Activated T-cell treated with anti-CD3 and anti-CD28 coated beads, Interleukin-2, amount 50 U/mL, for 48 hours (primary cell): ENCODE results near the gene IGFL3.
"Not testable (repeated sequence)": the region's sequence is repeated elsewhere in the genome, so short reads cannot be mapped to it uniquely, and the experiment has no call there.

ENCODE experiments used
- DNase-seq, 2 experiments: peaks; one replicate each; pipeline ENCODE4 v3.0.0-alpha.2; 2020

The IGFL3 gene

DNA sequence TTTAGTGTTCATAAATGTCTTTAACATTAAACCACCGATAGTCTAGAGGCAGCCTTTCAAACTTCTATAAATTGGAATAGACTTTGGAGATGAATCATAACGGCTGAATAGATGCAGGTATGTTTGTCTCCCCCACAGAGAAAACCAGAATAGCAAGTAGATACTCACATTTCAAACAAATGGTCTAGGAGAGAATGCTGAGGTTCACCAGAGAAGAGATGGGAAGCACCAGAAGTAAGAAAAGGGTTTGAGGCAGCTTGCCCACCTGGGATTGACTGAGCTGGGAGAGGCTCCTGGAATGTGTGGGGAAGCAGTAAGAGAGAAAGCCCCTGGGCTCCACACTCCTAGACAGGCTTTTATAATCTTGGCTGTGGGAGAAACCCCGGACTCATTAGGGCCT, 6.4 kb downstream of the IGFL3 start:
- no peak for DNase-seq

- DNase-seq: no peak
Observed at GRCh38 chr19:46116121-46116520, 8.4 kb downstream of the IGFL3 start.

- DNase-seq: peak; percentile 68 to 74
Observed at GRCh38 chr19:46115396-46116106, 8.9 kb downstream of the IGFL3 start.

DNA sequence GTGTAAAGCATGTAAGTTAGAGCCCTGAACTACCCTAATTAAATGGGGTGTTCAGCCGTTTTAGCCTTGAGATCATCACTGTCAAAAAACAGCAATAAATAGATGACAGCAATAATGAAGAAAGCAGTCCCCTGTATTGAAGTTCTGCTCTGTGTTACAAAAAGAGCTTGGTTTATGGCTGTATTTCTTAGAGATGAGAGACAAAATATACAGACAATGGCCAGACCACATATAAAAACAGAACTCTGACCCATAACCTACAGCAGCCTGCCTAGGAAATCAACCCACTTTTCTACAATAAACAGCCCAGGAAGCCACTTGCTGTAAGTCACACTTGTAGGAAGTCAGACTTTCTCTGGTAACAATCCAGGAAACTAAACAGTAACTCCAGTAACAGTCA, 10.8 kb downstream of the IGFL3 start:
- DNase-seq: no peak

- no peak for DNase-seq
Observed at GRCh38 chr19:46112527-46112926, 12.0 kb downstream of the IGFL3 start.

- no peak for DNase-seq
Observed at GRCh38 chr19:46111376-46111775, 13.1 kb downstream of the IGFL3 start.

DNA sequence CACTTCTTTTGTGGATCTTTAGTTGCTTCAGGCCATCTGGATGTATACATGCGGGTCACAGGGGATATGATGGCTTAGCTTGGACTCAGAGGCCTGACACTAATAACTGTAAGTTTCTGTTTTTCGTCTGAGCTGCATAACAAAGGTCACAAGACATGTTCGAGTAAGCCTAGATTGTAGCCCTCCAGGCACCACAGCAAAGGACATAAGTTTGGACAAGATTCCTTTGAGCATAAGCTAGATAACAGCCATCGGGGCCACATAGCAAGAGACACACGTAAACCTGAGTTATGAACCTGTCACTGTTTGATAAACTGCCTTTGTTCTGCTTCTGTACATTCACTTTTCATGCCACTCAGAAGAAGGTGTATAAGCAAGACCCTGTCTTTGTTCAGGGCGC, 14.6 kb downstream of the IGFL3 start:
- DNase-seq: no peak

- DNase-seq: no peak
Observed at GRCh38 chr19:46107371-46107770, 17.1 kb downstream of the IGFL3 start.

GRCh38 chr19:46102333-46102732, 22.2 kb downstream of the IGFL3 start:
- not testable (repeated sequence) for DNase-seq

DNA sequence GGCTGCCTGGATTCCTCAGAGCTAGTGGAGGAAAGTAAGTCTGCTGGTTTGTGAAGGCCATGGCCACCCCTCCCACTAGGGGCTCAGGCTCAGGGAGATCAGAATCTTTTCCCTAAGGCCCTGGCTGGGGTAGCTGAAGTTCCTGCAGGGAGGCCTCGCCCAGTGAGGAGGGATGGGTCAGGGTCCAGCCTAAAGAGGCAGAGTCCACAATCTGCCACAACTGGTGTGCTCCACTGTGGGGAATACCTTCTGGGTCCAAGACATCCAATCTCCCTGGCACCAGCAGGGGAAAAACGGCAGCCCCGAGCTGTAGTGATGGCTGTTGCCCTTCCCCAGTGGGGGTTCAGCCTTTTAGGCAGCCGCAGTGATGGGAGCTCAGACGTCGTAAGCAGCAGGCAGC, 23.2 kb downstream of the IGFL3 start:
- DNase-seq: no peak

- DNase-seq: no peak
Observed at GRCh38 chr19:46100344-46100743, 24.1 kb downstream of the IGFL3 start.

- no peak for DNase-seq
Observed at GRCh38 chr19:46090444-46090843, 34.0 kb downstream of the IGFL3 start.

DNA sequence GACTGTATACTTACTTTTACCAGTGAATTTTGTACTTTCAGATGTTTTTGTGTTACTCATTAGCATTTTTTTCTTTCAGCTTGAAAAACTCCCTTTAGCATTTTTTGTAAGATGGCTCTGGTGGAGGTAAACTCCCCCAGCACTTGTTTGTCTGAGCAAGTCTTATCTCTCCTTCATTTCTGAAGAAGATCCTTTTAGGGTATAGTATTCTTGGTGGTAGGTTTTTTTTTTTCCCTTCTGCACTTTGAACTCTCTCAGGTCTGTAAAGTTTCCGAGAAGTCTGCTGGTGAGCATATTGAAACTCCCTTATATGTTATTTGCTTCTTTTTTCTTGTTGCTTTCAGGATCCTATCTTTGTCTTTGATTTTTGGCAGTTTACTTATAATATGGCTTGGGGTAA, 35.1 kb downstream of the IGFL3 start:
- no peak for DNase-seq

DNA sequence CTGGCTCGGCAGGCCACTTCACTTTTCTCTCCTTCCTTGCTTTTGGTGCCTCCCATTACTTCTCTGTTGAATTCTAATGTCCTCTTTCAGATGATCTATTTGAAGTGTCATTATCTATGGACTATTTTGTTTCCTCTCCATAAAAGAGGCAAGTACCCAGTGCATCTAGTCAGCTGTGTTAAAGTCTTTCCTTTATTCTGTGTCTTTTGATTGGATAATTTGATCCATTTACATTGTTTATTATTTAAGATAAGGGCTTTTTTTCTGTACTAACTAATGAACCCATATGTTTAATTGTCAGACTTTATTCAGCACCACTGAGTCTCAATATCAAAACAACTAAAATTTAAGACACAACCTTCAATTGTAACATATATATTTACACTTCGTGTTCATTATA, 36.4 kb downstream of the IGFL3 start:
- DNase-seq: no peak

- no peak for DNase-seq
Observed at GRCh38 chr19:46085888-46086287, 38.6 kb downstream of the IGFL3 start.

DNA sequence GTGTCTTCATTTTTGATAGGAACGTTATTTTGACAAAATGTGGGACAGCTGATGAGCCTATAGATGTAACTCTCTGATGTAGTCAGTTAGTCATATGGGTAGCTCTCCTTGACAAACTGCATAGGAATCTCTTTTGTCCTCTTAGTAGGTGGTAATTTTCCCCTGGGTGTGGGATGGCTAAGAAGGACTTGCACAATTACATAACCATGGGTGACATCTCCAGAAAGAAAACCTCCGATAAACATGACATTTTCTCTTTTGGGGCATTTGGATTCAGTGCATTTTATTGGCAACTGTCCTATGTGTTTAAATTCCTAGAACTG, 41.8 kb downstream of the IGFL3 start:
- no peak for DNase-seq

DNA sequence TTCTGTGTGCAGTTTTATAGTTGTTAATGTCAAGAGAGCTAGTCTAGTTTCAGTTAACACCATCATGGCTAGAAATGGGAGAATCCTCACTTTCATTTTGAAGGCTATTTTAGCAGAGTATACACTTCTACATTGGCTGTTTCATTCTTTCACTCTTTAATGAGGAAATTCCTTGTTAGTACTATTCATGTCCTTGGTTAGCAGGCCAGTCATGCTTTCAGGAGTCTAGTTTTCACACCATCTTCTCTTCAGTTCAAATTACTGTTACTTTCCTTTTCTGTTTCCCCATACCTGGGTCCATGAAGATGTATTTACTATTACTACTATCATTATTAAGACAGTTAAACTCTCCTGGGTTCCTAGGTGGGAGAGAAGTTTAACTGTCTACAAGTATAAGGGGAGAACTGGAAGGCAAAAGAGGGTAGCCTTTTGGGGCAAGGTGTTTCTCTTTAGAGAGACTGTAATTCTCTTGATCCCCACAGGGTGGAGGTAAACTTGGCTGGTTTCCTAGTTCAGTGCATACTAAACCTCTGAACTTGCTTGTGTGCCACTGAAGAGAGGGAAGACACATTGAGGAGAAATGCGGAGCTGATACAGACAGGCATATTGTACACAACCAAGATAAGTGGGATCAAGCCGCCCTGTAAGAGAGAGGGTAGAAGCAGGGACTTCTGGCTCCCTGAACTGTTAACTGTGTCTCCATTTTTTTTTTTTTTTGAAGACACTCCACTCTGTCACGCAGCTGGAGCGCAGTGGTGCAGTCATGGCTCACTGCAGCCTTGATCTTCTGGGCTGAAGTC, 42.4 kb downstream of the IGFL3 start:
- DNase-seq: peak in 1 of 2 experiments; percentile 21

GRCh38 chr19:46080561-46080960, 43.9 kb downstream of the IGFL3 start:
- DNase-seq: no peak

- no peak for DNase-seq
Observed at GRCh38 chr19:46079576-46079975, 44.9 kb downstream of the IGFL3 start.

GRCh38 chr19:46078573-46079332, 45.7 kb downstream of the IGFL3 start:
- DNase-seq: peak; percentile 46 to 58

GRCh38 chr19:46077815-46078167, 46.7 kb downstream of the IGFL3 start:
- DNase-seq: no peak

DNA sequence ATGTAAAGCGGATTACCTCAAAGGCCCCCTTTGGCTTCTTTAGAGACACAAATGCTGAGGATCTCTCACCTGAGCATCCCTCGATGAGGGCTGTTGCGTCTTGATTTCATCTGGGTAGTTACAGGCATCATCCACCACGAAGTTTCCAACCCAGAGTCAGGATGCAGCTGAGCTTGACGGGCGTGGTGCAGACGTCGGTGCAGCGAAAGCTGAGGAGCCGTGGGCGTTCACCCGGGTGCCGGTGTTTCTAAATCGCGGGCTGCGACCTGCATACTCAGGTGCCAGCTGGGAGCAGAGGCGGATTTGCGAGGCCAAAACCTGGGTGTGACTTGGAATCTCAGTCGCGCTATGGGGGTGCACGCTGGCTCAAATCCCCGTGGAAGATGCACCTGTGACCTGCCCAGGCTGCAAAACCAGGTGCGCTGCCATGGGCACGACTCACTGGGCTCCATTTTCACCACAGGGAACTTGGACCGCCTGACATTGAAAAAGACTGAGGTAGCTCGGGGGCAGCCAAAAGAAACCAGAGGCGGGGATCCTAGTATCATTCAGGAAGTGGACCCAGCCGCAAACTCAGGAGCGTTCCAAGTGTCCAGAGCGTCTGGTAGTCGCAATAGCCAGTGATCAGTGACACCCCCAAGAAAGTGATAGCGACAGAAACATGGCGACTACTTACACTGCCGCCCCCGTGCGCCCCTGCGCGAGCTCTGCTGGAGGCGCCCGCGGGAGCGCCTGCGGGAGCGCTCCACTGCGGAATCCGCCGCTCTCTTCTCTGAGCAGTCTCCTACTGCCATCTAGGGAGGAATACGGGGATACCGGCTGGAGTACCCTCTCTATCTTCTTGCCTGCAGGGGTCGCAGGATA, 47.3 kb downstream of the IGFL3 start:
- peak; percentile 55 to 58 for DNase-seq
